Jurkat, Clone E6-1 (cell line): Measurements from ENCODE around the gene KREMEN2.
A peak's percentile ranks its signal among the peaks of the same experiment; 100 is the strongest.

ENCODE experiments used
- DNase-seq: peaks from one replicate; pipeline ENCODE4 v3.0.0-alpha.2; 2011; ENCODE audit warnings: low read depth, low spot score
- H3K4me3 ChIP-seq: 2 replicates; pipeline ENCODE4 v1.5.1; 2011; ENCODE audit warnings: mild to moderate bottlenecking, low read length, control low read depth, moderate library complexity

Gene KREMEN2

DNA sequence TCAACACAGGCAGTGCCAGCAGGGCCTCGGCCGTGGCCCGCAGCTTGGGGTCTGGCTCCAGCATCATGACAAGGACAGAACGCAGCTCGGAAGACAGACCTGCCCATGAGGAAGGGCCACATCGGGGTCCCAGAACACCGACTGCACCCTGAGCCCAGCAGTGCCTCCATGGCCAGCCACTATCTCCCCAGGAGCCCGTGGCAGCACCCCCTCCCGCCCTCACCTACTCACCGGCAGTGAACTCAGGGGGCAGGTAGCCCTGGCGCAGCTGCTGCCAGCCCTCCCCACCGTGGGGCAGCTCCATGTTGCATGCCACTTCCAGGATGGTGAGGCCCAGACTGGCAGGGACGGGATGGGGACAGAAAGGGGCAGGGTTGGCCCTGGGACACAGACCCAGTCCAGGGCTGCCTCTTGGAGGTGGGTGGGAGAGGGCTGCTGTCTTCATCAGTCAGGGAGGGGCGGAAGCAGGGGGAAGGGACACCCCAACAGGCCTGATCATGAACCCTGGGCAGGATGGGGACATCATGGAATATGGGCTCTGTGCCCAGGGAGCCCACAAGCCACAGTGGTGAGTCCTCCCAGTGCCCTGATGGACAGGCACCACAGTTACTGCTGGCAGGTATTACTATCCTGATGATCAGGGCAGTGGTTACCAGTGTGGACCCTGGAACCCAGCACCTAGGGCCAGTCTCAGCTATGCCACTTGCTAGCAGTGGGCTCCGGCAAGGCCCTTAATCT, 10.4 kb downstream of the KREMEN2 start:
- DNase-seq = no peak
- H3K4me3 ChIP-seq = no peak overlapping the region

DNA sequence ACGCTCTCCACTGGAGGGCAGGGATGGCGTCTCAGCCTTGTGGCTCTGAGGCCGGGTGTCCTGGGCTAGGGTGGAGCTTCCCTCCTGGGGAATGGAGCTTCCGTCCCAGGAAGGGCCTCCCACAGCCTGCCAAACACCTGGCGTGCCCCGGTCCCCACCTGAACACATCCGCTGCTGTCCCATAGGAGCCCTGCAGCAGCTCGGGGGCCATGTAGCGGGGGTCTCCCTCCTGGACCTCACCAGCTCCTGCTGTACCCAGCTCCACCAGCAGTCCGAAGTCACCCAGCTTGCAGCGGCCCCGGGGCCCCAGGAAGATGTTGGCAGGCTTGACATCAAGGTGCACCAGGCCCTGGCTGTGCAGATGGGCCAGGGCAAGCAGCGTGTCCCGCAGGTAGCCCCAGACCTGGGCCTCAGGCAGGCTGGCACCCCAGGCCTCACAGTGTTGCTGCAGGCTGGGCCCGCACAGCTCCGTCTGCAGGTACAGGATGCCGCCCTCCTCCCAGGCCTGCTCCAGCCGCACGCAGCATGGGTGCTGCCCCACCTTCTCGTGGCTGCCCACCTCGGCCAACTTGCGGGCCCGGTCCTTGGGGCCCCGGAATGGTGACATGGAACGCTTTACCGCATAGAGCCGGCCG, 11.2 kb downstream of the KREMEN2 start:
- no peak for DNase-seq
- H3K4me3 ChIP-seq = no peak overlapping the region

DNA sequence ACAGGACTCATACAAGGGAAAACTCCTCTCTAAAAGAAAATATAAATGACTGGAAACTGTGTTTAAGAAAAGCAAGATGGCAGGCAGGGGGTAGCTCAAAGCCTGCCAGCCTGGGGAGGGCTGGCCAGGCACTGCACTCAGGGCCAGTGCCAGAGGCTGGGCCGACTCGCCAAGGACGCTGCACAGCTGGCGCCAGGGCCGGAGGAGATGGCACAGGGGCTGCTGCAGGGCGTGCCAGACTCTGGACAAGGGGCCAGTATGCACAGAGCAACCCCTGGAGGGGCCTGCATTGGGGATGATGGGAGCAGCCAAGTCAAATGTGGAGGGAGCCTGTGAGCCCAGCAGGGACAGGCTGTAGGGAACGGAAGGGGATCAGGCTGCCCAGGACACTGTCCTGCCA, 12.1 kb downstream of the KREMEN2 start:
- no peak overlapping the region for H3K4me3 ChIP-seq
- DNase-seq = no peak

- H3K4me3 ChIP-seq = no peak overlapping the region
- no peak for DNase-seq
Observed at GRCh38 chr16:2976673-2977072, 12.6 kb downstream of the KREMEN2 start.

GRCh38 chr16:2977440-2977839, 13.4 kb downstream of the KREMEN2 start:
- DNase-seq = no peak
- no peak overlapping the region for H3K4me3 ChIP-seq

DNA sequence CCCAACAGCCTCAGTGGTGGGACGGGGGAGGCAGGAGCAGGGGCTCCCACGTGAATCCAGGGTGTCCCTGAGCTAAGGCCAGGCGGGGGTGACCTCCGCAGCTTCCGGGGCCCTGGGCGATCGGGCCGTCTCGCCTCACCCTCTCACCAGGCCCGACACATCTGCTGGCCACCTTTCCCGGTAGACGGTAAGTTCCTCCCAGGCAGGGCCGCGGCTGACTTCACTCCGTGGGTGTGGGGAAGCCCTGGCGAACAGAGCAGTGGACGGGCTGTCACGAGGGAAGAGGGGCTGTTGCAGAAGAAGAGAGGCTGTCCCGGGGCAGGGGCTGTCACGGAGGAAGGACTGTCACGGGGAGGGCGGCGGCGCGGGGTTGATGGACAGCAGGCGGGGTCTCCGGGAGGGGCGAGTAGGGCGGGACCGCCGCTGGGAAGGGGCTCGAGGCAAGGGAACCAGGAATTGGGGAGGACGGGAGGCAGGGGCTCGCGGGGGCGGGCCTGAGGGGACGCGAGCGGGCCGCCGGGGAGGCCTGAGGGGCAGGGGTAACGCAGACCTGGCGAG, 15.7 kb downstream of the KREMEN2 start:
- no peak for DNase-seq
- H3K4me3 ChIP-seq = peak overlapping the region; percentile 82

- peak; percentile 76 for DNase-seq
- peak within 1 kb of the TSS; percentile 82 for H3K4me3 ChIP-seq
Observed at GRCh38 chr16:2980227-2981176, 16.4 kb downstream of the KREMEN2 start, which contains the start of gene PKMYT1. Gene PKMYT1, minus strand, starts transcription at chr16:2980446. Its CDS starts 789 bp downstream, at chr16:2979657.

DNA sequence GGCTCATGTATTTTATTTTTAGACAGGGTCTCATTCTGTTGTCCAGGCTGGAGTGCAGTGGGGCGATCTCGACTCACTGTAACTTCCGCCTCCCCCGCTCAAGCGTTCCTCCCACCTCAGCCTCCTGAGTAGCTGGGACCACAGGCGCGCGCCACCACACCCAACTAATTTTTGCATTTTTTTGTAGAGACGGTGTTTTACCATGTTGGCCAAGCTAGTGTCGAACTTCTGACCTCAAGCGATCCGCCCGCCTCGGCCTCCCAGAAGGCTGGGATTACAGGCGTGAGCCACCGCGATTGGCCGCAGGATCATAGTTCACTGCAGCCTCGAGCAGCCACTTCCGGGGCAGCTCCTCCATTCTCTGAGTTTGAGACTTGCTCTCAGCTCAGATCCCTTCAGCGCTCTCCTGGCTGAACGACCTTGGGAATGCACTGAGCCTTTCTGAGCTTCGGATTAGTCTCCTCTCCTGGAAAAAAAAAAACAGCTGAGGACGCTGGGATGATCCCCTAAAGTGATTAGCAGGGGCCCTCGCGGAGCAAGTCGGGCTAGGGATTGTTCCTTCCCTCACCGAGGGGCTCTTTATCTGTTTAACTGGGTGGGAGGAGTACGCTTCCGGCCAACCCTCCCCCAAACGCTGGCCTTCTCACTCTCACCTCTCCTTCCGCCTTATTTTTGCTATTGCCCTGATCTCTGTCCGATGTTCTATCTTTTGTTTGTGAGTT, 17.3 kb downstream of the KREMEN2 start:
- DNase-seq = no peak
- H3K4me3 ChIP-seq = peak overlapping the region; percentile 82

DNA sequence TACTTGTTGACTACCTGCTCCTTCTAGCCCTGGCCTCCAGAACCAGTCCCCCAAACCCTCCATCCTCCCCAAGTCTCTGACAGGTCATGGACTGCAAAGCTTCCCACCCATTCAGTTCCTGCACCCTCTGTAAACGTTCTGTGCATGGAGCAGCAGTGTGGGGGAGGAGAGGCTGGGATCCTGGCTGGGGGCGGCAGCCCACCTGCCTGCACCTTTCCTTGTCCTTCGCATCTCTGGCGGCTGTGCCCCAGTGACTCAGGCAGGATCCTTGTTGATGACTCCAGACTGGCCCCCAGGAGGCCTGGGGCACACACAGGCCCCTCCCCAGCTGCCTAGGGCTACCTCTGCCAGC, 17.8 kb downstream of the KREMEN2 start:
- no peak for DNase-seq
- H3K4me3 ChIP-seq = no peak overlapping the region

GRCh38 chr16:2982402-2982801, 18.3 kb downstream of the KREMEN2 start:
- H3K4me3 ChIP-seq = no peak overlapping the region
- no peak for DNase-seq

DNA sequence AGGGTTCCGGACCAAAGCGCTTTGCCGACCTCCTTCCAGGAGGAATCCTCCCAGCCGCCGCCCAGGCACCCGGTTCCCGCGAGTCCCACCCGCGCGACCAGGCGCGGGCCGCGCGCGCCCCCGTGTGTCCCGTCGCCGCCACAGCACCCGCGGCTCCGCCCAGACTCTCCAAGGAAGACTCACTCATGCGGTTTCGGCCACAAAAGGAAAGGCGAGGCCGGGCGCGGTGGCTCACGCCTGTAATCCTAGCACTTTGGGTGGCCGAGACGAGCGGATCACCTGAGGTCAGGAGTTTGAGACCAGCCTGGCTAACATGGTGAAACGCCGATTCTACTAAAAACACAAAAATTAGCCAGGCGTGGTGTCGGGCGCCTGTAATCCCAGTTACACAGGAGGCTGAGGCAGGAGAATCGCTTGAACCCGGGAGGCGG, 19.6 kb downstream of the KREMEN2 start:
- peak overlapping the region; percentile 44 for H3K4me3 ChIP-seq
- DNase-seq = no peak

GRCh38 chr16:2985462-2985861, 21.4 kb downstream of the KREMEN2 start:
- DNase-seq = no peak
- no peak overlapping the region for H3K4me3 ChIP-seq

DNA sequence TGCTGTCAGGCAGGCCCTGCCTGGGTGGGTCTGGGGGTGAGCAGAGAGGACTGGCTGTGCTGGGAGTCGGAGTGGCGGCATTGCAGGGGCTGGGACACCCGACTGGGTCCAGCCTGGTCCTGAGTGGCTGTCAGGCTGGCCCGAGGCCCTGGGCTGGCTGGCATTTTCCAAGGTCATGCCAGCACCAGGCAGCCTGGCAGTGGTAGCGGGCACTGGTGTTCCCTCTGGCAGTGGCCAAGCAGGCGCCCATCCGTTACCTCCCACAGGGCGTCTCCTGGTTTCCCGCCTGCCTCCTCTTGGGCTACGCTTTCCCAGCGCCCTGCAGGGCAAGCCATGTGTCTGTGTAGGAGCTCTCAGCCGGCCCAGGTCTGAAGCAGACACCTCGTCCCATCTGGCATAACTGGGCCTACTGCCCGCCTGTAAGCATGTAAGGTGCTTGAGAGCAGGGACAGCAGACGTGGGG, 21.8 kb downstream of the KREMEN2 start:
- H3K4me3 ChIP-seq = no peak overlapping the region
- DNase-seq = no peak

- DNase-seq = no peak
- no peak overlapping the region for H3K4me3 ChIP-seq
Observed at GRCh38 chr16:2986623-2987188, 22.6 kb downstream of the KREMEN2 start.

DNA sequence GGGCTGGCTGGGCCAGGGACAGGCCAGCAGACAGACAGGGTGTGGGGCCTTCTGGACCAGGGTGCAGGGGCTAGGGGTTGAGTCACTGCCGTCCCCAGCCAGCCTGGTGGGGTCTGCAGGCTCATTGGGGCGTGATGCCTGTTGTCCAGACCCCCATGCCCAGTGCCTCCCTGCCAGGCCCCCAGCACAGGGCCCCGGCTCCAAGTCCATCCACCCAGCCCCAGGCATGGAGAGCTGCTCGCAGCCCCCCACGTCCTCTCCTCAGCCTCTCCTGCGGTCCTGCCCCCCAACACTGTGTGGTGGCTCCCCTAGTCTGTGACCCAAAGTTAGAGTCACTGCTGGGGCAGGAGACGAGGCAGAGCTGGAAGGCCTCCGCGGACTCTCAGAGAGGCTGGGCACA, 23.2 kb downstream of the KREMEN2 start:
- H3K4me3 ChIP-seq = no peak overlapping the region
- no peak for DNase-seq

DNA sequence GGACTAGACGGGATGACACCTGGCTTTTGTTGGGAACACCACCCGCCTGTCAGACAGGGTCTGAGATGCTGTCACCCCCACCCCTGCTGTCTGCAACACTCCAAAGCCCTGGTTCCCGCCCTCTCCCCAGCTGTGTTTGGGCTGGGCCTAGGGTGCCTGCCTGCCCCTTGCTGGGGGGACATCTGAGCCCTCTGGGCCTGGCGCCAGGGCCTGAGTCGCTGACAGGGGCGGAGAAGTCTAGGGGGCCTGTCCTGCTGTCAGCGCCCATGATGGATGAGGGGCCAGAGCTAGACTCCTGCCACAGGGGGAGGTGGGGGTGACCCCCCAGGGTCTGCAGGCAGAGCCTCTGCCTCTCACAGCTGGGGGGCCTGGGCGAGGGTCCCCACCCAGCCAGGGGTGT, 23.8 kb downstream of the KREMEN2 start:
- no peak overlapping the region for H3K4me3 ChIP-seq
- no peak for DNase-seq

DNA sequence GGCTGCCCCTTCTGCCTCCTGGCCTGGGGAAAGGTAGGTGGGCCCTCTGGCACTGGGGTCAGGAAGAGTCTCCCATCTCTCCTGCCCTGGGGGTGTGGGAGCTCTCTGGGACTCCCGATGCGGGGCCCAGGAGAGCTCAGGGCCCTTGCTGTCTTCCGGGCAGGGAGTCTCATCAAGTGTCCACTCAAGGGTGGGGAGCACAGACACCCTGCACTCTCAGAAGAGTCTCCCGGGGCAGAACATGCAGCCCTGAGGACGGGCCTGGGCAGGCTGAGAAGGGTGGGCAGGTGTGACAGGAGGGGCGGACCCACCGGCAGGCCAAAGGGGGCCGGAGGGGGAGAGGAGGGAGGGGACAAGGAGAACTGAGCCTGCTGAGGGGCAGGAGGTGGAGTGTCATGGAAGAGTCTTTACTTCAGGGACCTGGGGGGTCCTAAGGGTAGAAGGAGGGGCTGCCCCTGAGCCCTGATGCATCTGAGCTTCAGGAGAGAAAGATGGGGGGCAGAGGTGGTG, 24.6 kb downstream of the KREMEN2 start:
- no peak for DNase-seq
- H3K4me3 ChIP-seq = no peak overlapping the region

DNA sequence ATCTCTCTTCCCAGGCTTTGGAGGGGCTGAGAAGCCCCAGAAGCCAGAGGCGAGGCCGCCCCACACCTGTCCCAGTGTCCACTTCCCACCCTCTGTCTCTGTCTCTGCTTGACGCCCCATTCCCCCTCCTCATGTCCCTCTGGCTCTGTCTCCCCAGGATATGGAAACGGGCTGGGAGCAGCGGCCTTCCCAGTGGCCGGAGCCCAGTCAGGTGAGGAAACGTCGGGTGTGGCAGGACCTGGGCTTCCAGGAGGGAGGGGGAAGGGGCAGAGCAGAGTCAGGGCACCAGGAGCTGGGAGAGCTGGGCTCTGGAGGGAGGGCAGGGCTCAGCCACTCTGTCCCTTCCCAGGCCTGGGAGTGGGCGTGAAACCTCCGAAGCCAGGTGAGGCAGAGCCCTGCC, 26.8 kb downstream of the KREMEN2 start:
- no peak for DNase-seq
- H3K4me3 ChIP-seq = no peak overlapping the region
